ENCODE data around the gene PCDH12. TPM values are rescaled to one million over a fixed set of nuclear protein-coding genes. Genes with fewer than 3 reads are reported as not detected.

PCDH12 gene
- total RNA-seq, 1 experiment from 2014 or later: not detected

GRCh38 chr5:141948812-141949211, 9.2 kb downstream of the PCDH12 start:
- in situ Hi-C loops (cut with HindIII; ENCODE audit: low pct_unique_long_range_greater_than_20kb, low sequenced_read_pairs): no loop called here

GRCh38 chr5:141947316-141947715, 10.7 kb downstream of the PCDH12 start:
- in situ Hi-C loops (cut with HindIII; ENCODE audit: low pct_unique_long_range_greater_than_20kb, low sequenced_read_pairs): no loop called here

More at GRCh38 chr5:141948812-141949211, 9.2 kb downstream of the PCDH12 start:
- DNase-seq (ENCODE audit: low read depth, low spot score): no peak

GRCh38 chr5:141945511-141946051, 12.4 kb downstream of the PCDH12 start:
- in situ Hi-C loops (cut with HindIII; ENCODE audit: low pct_unique_long_range_greater_than_20kb, low sequenced_read_pairs): no loop called here

More at GRCh38 chr5:141947316-141947715, 10.7 kb downstream of the PCDH12 start:
- DNase-seq (ENCODE audit: low read depth, low spot score): no peak

GRCh38 chr5:141944076-141944475, 13.9 kb downstream of the PCDH12 start:
- in situ Hi-C loops (cut with HindIII; ENCODE audit: low pct_unique_long_range_greater_than_20kb, low sequenced_read_pairs): no loop called here
- DNase-seq (ENCODE audit: low read depth, low spot score): no peak

More at GRCh38 chr5:141945511-141946051, 12.4 kb downstream of the PCDH12 start:
- DNase-seq (ENCODE audit: low read depth, low spot score): no peak

GRCh38 chr5:141942185-141942857, 15.7 kb downstream of the PCDH12 start:
- no peak for DNase-seq (ENCODE audit: low read depth, low spot score)

GRCh38 chr5:141941779-141942178, 16.2 kb downstream of the PCDH12 start:
- in situ Hi-C loops (cut with HindIII; ENCODE audit: low pct_unique_long_range_greater_than_20kb, low sequenced_read_pairs): no loop called here
- no peak for DNase-seq (ENCODE audit: low read depth, low spot score)

More at GRCh38 chr5:141942185-141942857, 15.7 kb downstream of the PCDH12 start:
- in situ Hi-C loops (cut with HindIII; ENCODE audit: low pct_unique_long_range_greater_than_20kb, low sequenced_read_pairs): no loop called here

- no peak for DNase-seq (ENCODE audit: low read depth, low spot score)
- in situ Hi-C loops (cut with HindIII; ENCODE audit: low pct_unique_long_range_greater_than_20kb, low sequenced_read_pairs): no loop called here
Measured at GRCh38 chr5:141941307-141941706, 16.7 kb downstream of the PCDH12 start.

- in situ Hi-C loops (cut with HindIII; ENCODE audit: low pct_unique_long_range_greater_than_20kb, low sequenced_read_pairs): no loop called here
- DNase-seq (ENCODE audit: low read depth, low spot score): peak; percentile 21
Measured at GRCh38 chr5:141940695-141941271, 17.2 kb downstream of the PCDH12 start.

- DNase-seq (ENCODE audit: low read depth, low spot score): no peak
- in situ Hi-C loops (cut with HindIII; ENCODE audit: low pct_unique_long_range_greater_than_20kb, low sequenced_read_pairs): no loop called here
Measured at GRCh38 chr5:141935538-141935937, 22.5 kb downstream of the PCDH12 start.

- in situ Hi-C loops (cut with HindIII; ENCODE audit: low pct_unique_long_range_greater_than_20kb, low sequenced_read_pairs): no loop called here
- DNase-seq (ENCODE audit: low read depth, low spot score): no peak
Measured at GRCh38 chr5:141934099-141934844, 23.7 kb downstream of the PCDH12 start.

GRCh38 chr5:141933151-141933550, 24.9 kb downstream of the PCDH12 start:
- DNase-seq (ENCODE audit: low read depth, low spot score): peak; percentile 58
- in situ Hi-C loops (cut with HindIII; ENCODE audit: low pct_unique_long_range_greater_than_20kb, low sequenced_read_pairs): no loop called here

GRCh38 chr5:141931694-141932093, 26.3 kb downstream of the PCDH12 start:
- in situ Hi-C loops (cut with HindIII; ENCODE audit: low pct_unique_long_range_greater_than_20kb, low sequenced_read_pairs): no loop called here
- DNase-seq (ENCODE audit: low read depth, low spot score): no peak

GRCh38 chr5:141929398-141930058, 28.5 kb downstream of the PCDH12 start:
- DNase-seq (ENCODE audit: low read depth, low spot score): no peak
- in situ Hi-C loops (cut with HindIII; ENCODE audit: low pct_unique_long_range_greater_than_20kb, low sequenced_read_pairs): no loop called here

- DNase-seq (ENCODE audit: low read depth, low spot score): no peak
- in situ Hi-C loops (cut with HindIII; ENCODE audit: low pct_unique_long_range_greater_than_20kb, low sequenced_read_pairs): no loop called here
Measured at GRCh38 chr5:141928051-141928450, 30.0 kb downstream of the PCDH12 start.

- no peak for DNase-seq (ENCODE audit: low read depth, low spot score)
- in situ Hi-C loops (cut with HindIII; ENCODE audit: low pct_unique_long_range_greater_than_20kb, low sequenced_read_pairs): no loop called here
Measured at GRCh38 chr5:141926434-141926833, 31.6 kb downstream of the PCDH12 start.

GRCh38 chr5:141923448-141924313, 34.3 kb downstream of the PCDH12 start, which contains the start of gene DELE1:
Gene DELE1 (plus strand): TSS chr5:141923871. CDS start chr5:141923942, 71 bp downstream.
- in situ Hi-C loops (cut with HindIII; ENCODE audit: low pct_unique_long_range_greater_than_20kb, low sequenced_read_pairs): no loop called here
- peak; percentile 98 for DNase-seq (ENCODE audit: low read depth, low spot score)
